PC-3 (cell line): ENCODE data around the gene H2BK1. TPM values are rescaled to one million over a fixed set of nuclear protein-coding genes. Genes with fewer than 3 reads are reported as not detected.

Experiments
- ATAC-seq: fragments of 200-7000 bp; cut with Tn5 transposase; 2 replicates; pipeline ENCODE4 v1.9.1; 2020; ENCODE audit warnings: mild to moderate bottlenecking, moderate library complexity
- BruUV-seq: library from RNA; stranded (reverse); fragments of 400-500 nt; replicated peaks from 2 replicates; lab custom pipeline; 2021; lab: Mats Ljungman, UMichigan
- CTCF ChIA-PET: fragments of 300-600 bp; sonication (Branson Sonifier 250); formaldehyde crosslinking; loops from one replicate; lab custom pipeline; 2022; ENCODE audit warnings: antibody characterized with exemption; lab: Charles Lee
- POLR2A ChIA-PET: fragments of 300-600 bp; sonication (Branson Sonifier 250); formaldehyde crosslinking; loops from one replicate; lab custom pipeline; 2022; ENCODE audit warnings: antibody characterized with exemption; ENCODE audit not compliant: unreplicated experiment; lab: Charles Lee
- DNase-seq: peaks from one replicate; pipeline ENCODE4 v3.0.0-alpha.2; 2015
- H2AFZ ChIP-seq: fragments of 300-600 bp; sonication (generic); 2 replicates; pipeline ENCODE4 v1.6.0; 2016; ENCODE audit warnings: antibody characterized with exemption, low read length
- H3F3A ChIP-seq: fragments of 300-600 bp; sonication (generic); one replicate; pipeline ENCODE4 v1.6.0; 2017; ENCODE audit warnings: antibody characterized with exemption, low read length, control low read depth, mild to moderate bottlenecking; ENCODE audit not compliant: unreplicated experiment
- H3K27ac ChIP-seq: fragments of 300-600 bp; sonication (generic); 2 replicates; pipeline ENCODE4 v1.5.1; 2016; ENCODE audit warnings: mild to moderate bottlenecking, low read length
- H3K27me3 ChIP-seq: fragments of 300-600 bp; sonication (generic); 2 replicates; pipeline ENCODE4 v1.6.1; 2016; ENCODE audit warnings: low read length, mixed read lengths
- H3K36me3 ChIP-seq: fragments of 300-600 bp; sonication (generic); 2 replicates; pipeline ENCODE4 v1.6.1; 2016; ENCODE audit warnings: low read depth, mixed run types, low read length, mixed read lengths
- H3K4me1 ChIP-seq: fragments of 300-600 bp; sonication (generic); 2 replicates; pipeline ENCODE4 v1.5.1; 2016; ENCODE audit warnings: low read length; ENCODE audit not compliant: insufficient read depth
- H3K4me2 ChIP-seq: fragments of 300-600 bp; sonication (generic); 2 replicates; pipeline ENCODE4 v1.6.0; 2016; ENCODE audit warnings: low read length
- H3K4me3 ChIP-seq: fragments of 300-600 bp; sonication (generic); 2 replicates; pipeline ENCODE4 v1.5.1; 2016; ENCODE audit warnings: mild to moderate bottlenecking, low read length, mixed read lengths
- H3K79me2 ChIP-seq: fragments of 300-600 bp; sonication (generic); 2 replicates; pipeline ENCODE4 v1.6.1; 2017; ENCODE audit warnings: low read length, mixed read lengths
- H3K9ac ChIP-seq: fragments of 300-600 bp; sonication (generic); 2 replicates; pipeline ENCODE4 v1.6.0; 2016; ENCODE audit warnings: mild to moderate bottlenecking, low read length
- H3K9me2 ChIP-seq: fragments of 300-600 bp; sonication (generic); replicated peaks from 2 replicates; pipeline ENCODE4 v1.6.1; 2016; ENCODE audit warnings: mixed run types, low read length, mixed read lengths
- H3K9me3 ChIP-seq: fragments of 300-600 bp; sonication (generic); 2 replicates; pipeline ENCODE4 v1.6.1; 2016; ENCODE audit warnings: low read length, mixed read lengths
- H4K20me1 ChIP-seq: fragments of 300-600 bp; sonication (generic); 2 replicates; pipeline ENCODE4 v1.6.1; 2016; ENCODE audit warnings: low read length, mixed read lengths
- EZH2 ChIP-seq: fragments of 300-600 bp; sonication (generic); IDR thresholded peaks from one replicate; pipeline ENCODE4 v1.6.1; 2017; ENCODE audit warnings: antibody characterized with exemption, mild to moderate bottlenecking, low read length; ENCODE audit not compliant: unreplicated experiment
- EZH2phosphoT487 ChIP-seq: fragments of 300-600 bp; sonication (generic); IDR thresholded peaks from 2 replicates; pipeline ENCODE4 v1.6.1; 2018; ENCODE audit warnings: mild to moderate bottlenecking, antibody characterized with exemption, low read length, borderline replicate concordance
- intact Hi-C: fragments of 100-400 bp; cut with micrococcal nuclease; formaldehyde crosslinking; loops from 2 replicates; pipeline ENCODE4 v1.9.0; 2023
- total RNA-seq: library from RNA; depleted of rRNA; stranded (reverse); fragments of >200 nt; gene quantifications from 2 replicates; pipeline ENCODE4 v1.2.3, GENCODE V29; 2014
- TF ChIP-seq, protein P1 (sequence below): fragments of 300-600 bp; sonication (generic); conservative IDR thresholded peaks from 2 replicates; pipeline ENCODE4 v1.5.1; 2017; ENCODE audit warnings: antibody characterized with exemption, low read depth, mild to moderate bottlenecking, low read length

Gene H2BK1
- total RNA-seq, 1 experiment from 2014 or later = not detected

GRCh38 chr7:151185762-151186639 lies 24.3 kb downstream of the H2BK1 start:
- Histone ChIP-seq H3K4me1 (no peaks in the 10 kb centered on the region), H3K9me3 (no peaks in the 10 kb centered on the region), H3K79me2 (no peaks in the 10 kb centered on the region), H3K27ac (no peak overlapping the region), H3K9ac (no peak overlapping the region), H3K4me3 (no peak overlapping the region), H3F3A (no peaks in the 10 kb centered on the region), H3K36me3 (no peaks in the 10 kb centered on the region), H3K4me2 (no peak overlapping the region), H4K20me1 (no peaks in the 10 kb centered on the region), H3K9me2 (no peaks in the 10 kb centered on the region), H2AFZ (no peak overlapping the region), H3K27me3 (peaks cover 35% of the 10 kb centered on the region)
- ATAC-seq = no peak
- intact Hi-C loops = no loop called here
- ChIA-PET CTCF (no interaction called here), POLR2A (no interaction called here)
- no TSS peak for BruUV-seq
- TF ChIP-seq EZH2phosphoT487 = no peak
- DNase-seq = no peak

DNA sequence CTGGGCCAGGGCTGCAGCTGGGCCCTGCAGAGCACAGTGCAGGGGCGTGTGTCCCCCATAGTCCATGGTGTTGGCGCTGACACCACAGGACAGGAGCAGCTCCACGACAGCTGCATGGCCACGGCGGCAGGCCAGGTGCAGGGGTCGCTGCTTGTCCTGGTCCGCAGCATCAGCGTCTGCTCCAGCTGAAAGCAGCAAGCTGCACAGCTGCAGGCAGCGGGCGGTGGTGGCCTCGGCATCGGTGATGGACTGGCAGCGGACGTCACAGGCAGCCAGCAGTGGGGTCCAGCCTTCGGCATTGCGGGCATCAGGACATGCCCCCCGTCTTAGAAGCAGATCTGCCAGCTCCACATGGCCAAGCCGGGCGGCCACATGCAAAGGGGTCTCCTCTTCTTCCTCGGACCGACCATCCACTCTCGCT lies 29.3 kb downstream of the H2BK1 start:
- no peaks in the 10 kb centered on the region for H3K9me3 ChIP-seq
- H3K4me3 ChIP-seq = no peak overlapping the region
- H3K27ac ChIP-seq = no peak overlapping the region
- no peaks in the 10 kb centered on the region for H3K4me1 ChIP-seq
- H3K9me2 ChIP-seq = no peaks in the 10 kb centered on the region
- no peaks in the 10 kb centered on the region for H3K79me2 ChIP-seq
- POLR2A ChIA-PET = no interaction called here
- intact Hi-C loops = no loop called here
- no TSS peak for BruUV-seq
- DNase-seq = no peak
- CTCF ChIA-PET = no interaction called here
- H3K36me3 ChIP-seq = no peaks in the 10 kb centered on the region
- H3K4me2 ChIP-seq = no peak overlapping the region
- peaks cover 18% of the 10 kb centered on the region; the same call in 1 of the 2 replicates for H3K27me3 ChIP-seq
- H3K9ac ChIP-seq = no peak overlapping the region
- H4K20me1 ChIP-seq = no peaks in the 10 kb centered on the region
- TF ChIP-seq EZH2phosphoT487 = no peak
- TF ChIP-seq, protein P1, sequence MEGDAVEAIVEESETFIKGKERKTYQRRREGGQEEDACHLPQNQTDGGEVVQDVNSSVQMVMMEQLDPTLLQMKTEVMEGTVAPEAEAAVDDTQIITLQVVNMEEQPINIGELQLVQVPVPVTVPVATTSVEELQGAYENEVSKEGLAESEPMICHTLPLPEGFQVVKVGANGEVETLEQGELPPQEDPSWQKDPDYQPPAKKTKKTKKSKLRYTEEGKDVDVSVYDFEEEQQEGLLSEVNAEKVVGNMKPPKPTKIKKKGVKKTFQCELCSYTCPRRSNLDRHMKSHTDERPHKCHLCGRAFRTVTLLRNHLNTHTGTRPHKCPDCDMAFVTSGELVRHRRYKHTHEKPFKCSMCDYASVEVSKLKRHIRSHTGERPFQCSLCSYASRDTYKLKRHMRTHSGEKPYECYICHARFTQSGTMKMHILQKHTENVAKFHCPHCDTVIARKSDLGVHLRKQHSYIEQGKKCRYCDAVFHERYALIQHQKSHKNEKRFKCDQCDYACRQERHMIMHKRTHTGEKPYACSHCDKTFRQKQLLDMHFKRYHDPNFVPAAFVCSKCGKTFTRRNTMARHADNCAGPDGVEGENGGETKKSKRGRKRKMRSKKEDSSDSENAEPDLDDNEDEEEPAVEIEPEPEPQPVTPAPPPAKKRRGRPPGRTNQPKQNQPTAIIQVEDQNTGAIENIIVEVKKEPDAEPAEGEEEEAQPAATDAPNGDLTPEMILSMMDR = no peak
- TF ChIP-seq EZH2 = no peak
- H2AFZ ChIP-seq = no peak overlapping the region
- no peaks in the 10 kb centered on the region for H3F3A ChIP-seq
- no peak for ATAC-seq

DNA sequence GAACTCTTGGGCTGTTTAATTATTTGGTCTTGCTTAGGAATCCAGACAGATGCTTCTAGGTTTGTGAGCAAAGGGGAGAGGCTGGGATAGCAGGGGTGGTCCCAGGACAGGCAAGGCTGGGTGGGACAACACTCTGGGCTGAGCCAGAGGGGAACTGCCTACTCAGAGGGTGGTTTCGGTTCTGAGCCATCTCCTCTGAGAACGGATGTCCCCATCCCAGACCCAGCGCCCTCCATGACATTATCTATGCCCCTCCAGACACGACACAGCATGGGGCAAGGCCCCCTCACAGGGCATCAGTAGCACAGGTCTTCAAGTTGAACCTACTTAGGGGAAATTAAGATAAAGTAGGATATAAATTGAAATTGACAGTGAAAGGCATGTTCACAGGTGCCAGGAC lies 30.3 kb downstream of the H2BK1 start:
- Histone ChIP-seq H3K9me3 (no peaks in the 10 kb centered on the region), H3K4me1 (no peaks in the 10 kb centered on the region), H3K27me3 (peaks cover 18% of the 10 kb centered on the region; the same call in 1 of the 2 replicates), H3K27ac (no peak overlapping the region), H2AFZ (no peak overlapping the region), H3K4me3 (no peak overlapping the region), H3K4me2 (no peak overlapping the region), H3K9me2 (no peaks in the 10 kb centered on the region), H4K20me1 (no peaks in the 10 kb centered on the region), H3K36me3 (no peaks in the 10 kb centered on the region), H3K9ac (no peak overlapping the region), H3K79me2 (no peaks in the 10 kb centered on the region), H3F3A (no peaks in the 10 kb centered on the region)
- BruUV-seq = no TSS peak
- no peak for ATAC-seq
- POLR2A ChIA-PET = no interaction called here
- no peak for DNase-seq
- intact Hi-C loops = no loop called here
- TF ChIP-seq EZH2 (no peak), EZH2phosphoT487 (no peak)
- TF ChIP-seq, protein P1 = no peak
- CTCF ChIA-PET = no interaction called here
